ENCODE measurements around the gene COX18. TPM values are rescaled to one million over a fixed set of nuclear protein-coding genes. Genes with fewer than 3 reads are reported as not detected.

Gene COX18
- total RNA-seq, 1 donor from 2014 or later = 16.7 TPM

GRCh38 chr4:73086095-73086868 is 16.8 kb upstream of the COX18 start:
- H3K27me3 Mint-ChIP-seq (ENCODE audit: unreplicated experiment) = no peaks in the 10 kb centered on the region
- no peak overlapping the region for H3K4me3 Mint-ChIP-seq (ENCODE audit: unreplicated experiment)
- TF ChIP-seq CTCF (IDR thresholded peaks at IDR 0.05) = no peak
- no peak for DNase-seq (ENCODE audit: extremely low spot score, unreplicated experiment)
- no peaks in the 10 kb centered on the region for H3K9me3 Mint-ChIP-seq (ENCODE audit: unreplicated experiment)
- peaks cover 33% of the 10 kb centered on the region for H3K36me3 Mint-ChIP-seq (ENCODE audit: unreplicated experiment)
- no peaks in the 10 kb centered on the region for H3K4me1 Mint-ChIP-seq (ENCODE audit: unreplicated experiment)
- H3K27ac Mint-ChIP-seq (ENCODE audit: unreplicated experiment) = no peak overlapping the region

- no peaks in the 10 kb centered on the region for H3K9me3 Mint-ChIP-seq (ENCODE audit: unreplicated experiment)
- H3K27me3 Mint-ChIP-seq (ENCODE audit: unreplicated experiment) = no peaks in the 10 kb centered on the region
- H3K36me3 Mint-ChIP-seq (ENCODE audit: unreplicated experiment) = peaks cover 36% of the 10 kb centered on the region
- H3K4me3 Mint-ChIP-seq (ENCODE audit: unreplicated experiment) = no peak overlapping the region
- DNase-seq (ENCODE audit: extremely low spot score, unreplicated experiment) = no peak
- no peaks in the 10 kb centered on the region for H3K4me1 Mint-ChIP-seq (ENCODE audit: unreplicated experiment)
- H3K27ac Mint-ChIP-seq (ENCODE audit: unreplicated experiment) = no peak overlapping the region
- no peak for TF ChIP-seq CTCF (IDR thresholded peaks at IDR 0.05)
These were observed 11.3 kb upstream of the COX18 start for GRCh38 chr4:73080789-73081188.

GRCh38 chr4:73075832-73076231 is 6.3 kb upstream of the COX18 start:
- Mint-ChIP-seq H3K4me1 (ENCODE audit: unreplicated experiment) (no peaks in the 10 kb centered on the region), H3K27ac (ENCODE audit: unreplicated experiment) (no peak overlapping the region), H3K27me3 (ENCODE audit: unreplicated experiment) (no peaks in the 10 kb centered on the region), H3K4me3 (ENCODE audit: unreplicated experiment) (no peak overlapping the region), H3K36me3 (ENCODE audit: unreplicated experiment) (peaks cover 32% of the 10 kb centered on the region), H3K9me3 (ENCODE audit: unreplicated experiment) (no peaks in the 10 kb centered on the region)
- TF ChIP-seq CTCF (IDR thresholded peaks at IDR 0.05) = no peak
- DNase-seq (ENCODE audit: extremely low spot score, unreplicated experiment) = no peak

- H3K4me1 Mint-ChIP-seq (ENCODE audit: unreplicated experiment) = peaks cover 24% of the 10 kb centered on the region
- H3K36me3 Mint-ChIP-seq (ENCODE audit: unreplicated experiment) = peaks cover 16% of the 10 kb centered on the region
- DNase-seq (ENCODE audit: extremely low spot score, unreplicated experiment) = no peak
- H3K27ac Mint-ChIP-seq (ENCODE audit: unreplicated experiment) = peak overlapping the region; percentile 92
- H3K4me3 Mint-ChIP-seq (ENCODE audit: unreplicated experiment) = peak overlapping the region; percentile 88
- no peaks in the 10 kb centered on the region for H3K9me3 Mint-ChIP-seq (ENCODE audit: unreplicated experiment)
- no peak for TF ChIP-seq CTCF (IDR thresholded peaks at IDR 0.05)
- no peaks in the 10 kb centered on the region for H3K27me3 Mint-ChIP-seq (ENCODE audit: unreplicated experiment)
These were observed 516 bp upstream of the COX18 start for GRCh38 chr4:73070074-73070390.

GRCh38 chr4:73068491-73069337 is 802 bp downstream of the COX18 start:
- no peak for DNase-seq (ENCODE audit: extremely low spot score, unreplicated experiment)

More at GRCh38 chr4:73068491-73069337, 802 bp downstream of the COX18 start:
- no peak for TF ChIP-seq CTCF (IDR thresholded peaks at IDR 0.05)
- Mint-ChIP-seq H3K27ac (ENCODE audit: unreplicated experiment) (peak overlapping the region; percentile 92), H3K27me3 (ENCODE audit: unreplicated experiment) (no peaks in the 10 kb centered on the region), H3K9me3 (ENCODE audit: unreplicated experiment) (no peaks in the 10 kb centered on the region), H3K36me3 (ENCODE audit: unreplicated experiment) (peaks cover 17% of the 10 kb centered on the region), H3K4me3 (ENCODE audit: unreplicated experiment) (peak overlapping the region; percentile 88), H3K4me1 (ENCODE audit: unreplicated experiment) (peaks cover 24% of the 10 kb centered on the region)
